ENCODE results near the gene TMEM134. TPM values are rescaled to one million over a fixed set of nuclear protein-coding genes. Genes with fewer than 3 reads are reported as not detected.

The TMEM134 gene
- total RNA-seq, 1 experiment from 2014 or later, result 61.1 TPM

DNA sequence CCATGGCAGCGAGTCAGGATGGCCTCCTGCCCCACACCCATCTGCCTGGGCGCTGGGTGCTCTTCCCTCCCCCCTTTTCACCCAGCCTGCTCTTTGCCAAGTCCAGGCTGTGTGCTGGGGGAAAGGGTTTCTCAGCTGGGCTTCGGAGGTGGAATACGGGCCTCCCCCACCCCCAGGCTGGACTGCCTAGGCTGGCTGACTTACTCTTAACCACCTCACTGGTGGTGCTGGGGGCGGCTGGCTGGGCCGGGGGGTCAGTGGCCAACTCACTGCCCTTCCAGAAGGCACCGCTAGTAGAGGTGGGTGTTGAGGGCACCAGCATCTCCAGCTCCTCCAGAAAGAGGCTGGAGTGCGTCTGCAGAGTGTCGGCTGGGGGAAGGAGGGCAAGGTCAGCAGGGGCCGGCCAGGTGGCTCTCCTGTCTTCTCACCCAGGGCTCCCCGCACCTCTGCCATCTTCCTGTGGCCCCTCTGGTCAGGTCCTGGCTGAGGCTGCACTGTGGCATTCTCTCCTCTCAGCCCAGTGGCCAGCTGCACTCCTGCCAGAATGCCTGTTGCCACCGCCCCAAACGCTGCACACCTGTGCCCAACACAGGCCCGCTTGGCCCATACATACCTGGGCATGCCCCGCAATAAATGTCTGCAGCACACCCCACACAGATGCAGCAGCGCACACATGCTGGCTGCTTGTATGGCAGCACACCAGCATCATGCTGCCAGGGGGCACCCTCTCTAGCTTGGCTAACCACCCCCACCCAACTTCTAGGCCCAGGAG is 26.4 kb upstream of the TMEM134 start:
- peak in 1 of 2 experiments; percentile 50 for DNase-seq (ENCODE audit: low read depth in 1 of 2, low spot score in 2 of 2)
- Histone ChIP-seq H3K27me3 (replicated peaks) (no peaks in the 10 kb centered on the region), H3K4me3 (no peak overlapping the region), H3K9me3 (replicated peaks) (no peaks in the 10 kb centered on the region), H3K4me1 (replicated peaks) (no peaks in the 10 kb centered on the region), H3K36me3 (peaks cover 29% of the 10 kb centered on the region), H3K27ac (no peak overlapping the region)

DNA sequence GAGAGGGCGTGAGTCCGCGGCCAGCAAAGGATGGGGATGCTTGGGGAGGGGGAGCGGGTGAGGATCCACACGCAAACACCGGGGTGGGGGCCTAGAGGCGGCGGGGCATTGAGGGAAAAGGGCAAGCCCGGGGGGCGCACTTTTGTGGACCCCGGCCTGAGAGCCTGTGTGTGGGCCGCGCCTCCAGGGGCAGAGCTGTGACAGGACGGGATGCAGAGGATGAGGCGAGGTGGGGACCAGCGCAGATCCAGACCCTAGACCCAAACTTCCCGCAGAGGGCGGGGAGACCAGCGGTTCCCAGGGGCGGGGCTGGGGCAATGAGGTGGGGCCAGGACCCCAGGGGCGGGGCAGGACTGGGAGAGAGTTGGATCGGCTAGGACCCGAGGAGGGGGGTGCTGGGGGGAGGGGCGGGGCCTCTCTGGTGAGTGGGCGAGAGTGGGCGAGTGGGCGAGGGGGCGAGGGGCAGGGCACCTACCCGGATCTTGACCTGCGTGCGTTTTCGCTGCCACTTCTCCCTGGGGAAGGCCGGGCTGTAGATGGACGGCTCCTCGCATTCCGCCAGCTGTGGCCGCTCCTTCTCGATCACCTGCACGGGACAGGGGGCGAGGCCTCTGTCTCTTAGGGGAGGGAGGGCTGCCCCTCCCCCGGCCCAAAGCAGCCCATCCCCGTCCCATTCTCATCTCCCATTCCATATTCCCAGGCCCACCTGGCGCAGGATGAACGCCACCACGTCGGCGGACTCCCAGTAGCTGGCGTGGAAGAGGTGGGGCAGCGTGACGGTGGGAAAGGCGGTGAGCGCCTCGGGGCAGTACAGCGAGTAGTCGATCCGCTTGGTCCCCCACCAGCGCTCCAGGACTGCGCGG is 25.6 kb upstream of the TMEM134 start:
- Histone ChIP-seq H3K9me3 (replicated peaks) (no peaks in the 10 kb centered on the region), H3K4me3 (no peak overlapping the region), H3K27me3 (replicated peaks) (no peaks in the 10 kb centered on the region), H3K4me1 (replicated peaks) (no peaks in the 10 kb centered on the region), H3K36me3 (peaks cover 37% of the 10 kb centered on the region), H3K27ac (no peak overlapping the region)
- peak in 1 of 2 experiments; percentile 59 for DNase-seq (ENCODE audit: low read depth in 1 of 2, low spot score in 2 of 2)

DNA sequence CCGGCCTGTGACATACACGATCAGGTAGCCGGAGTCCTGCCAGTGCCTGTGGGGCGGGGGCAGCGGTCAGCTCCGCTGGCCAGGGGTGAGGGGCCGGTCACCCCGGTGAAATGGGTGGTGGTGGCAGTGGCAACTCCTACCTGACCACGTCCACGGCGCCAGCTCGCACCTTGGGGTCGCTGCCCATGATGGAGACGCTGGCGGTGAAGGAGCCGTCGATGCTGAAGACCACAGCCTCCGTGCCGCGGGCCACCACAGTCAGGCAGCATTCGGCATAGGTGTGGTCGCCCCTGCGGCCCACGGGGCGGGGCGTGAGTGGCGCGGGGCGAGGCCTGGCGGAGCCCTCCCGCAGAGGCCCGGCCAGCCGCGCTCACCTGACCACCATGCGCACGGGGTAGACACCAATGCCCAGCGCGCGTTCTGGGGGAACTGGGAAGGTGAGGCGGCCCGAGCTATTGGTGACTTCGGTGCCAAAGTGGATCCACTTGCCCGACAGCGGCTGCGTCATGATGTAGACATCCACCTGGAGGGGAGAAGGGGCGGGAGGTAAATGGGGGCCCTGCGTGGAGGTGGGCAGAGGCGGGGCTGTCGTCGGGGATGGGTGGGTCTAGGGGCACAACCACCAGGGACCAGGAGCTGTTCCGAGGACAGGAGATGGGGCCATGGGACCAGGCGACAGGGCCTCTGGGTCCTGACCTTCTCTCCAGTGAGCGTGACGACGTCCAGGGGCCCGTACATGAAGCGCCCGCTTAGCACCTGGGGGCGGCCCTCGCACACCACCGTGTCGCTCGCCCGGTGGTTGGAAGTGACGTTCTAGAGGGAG is 24.7 kb upstream of the TMEM134 start:
- Histone ChIP-seq H3K36me3 (peaks cover 45% of the 10 kb centered on the region), H3K27me3 (replicated peaks) (no peaks in the 10 kb centered on the region), H3K27ac (no peak overlapping the region), H3K4me1 (replicated peaks) (no peaks in the 10 kb centered on the region), H3K4me3 (no peak overlapping the region), H3K9me3 (replicated peaks) (no peaks in the 10 kb centered on the region)
- DNase-seq (ENCODE audit: low read depth in 1 of 2, low spot score in 2 of 2), result no peak

DNA sequence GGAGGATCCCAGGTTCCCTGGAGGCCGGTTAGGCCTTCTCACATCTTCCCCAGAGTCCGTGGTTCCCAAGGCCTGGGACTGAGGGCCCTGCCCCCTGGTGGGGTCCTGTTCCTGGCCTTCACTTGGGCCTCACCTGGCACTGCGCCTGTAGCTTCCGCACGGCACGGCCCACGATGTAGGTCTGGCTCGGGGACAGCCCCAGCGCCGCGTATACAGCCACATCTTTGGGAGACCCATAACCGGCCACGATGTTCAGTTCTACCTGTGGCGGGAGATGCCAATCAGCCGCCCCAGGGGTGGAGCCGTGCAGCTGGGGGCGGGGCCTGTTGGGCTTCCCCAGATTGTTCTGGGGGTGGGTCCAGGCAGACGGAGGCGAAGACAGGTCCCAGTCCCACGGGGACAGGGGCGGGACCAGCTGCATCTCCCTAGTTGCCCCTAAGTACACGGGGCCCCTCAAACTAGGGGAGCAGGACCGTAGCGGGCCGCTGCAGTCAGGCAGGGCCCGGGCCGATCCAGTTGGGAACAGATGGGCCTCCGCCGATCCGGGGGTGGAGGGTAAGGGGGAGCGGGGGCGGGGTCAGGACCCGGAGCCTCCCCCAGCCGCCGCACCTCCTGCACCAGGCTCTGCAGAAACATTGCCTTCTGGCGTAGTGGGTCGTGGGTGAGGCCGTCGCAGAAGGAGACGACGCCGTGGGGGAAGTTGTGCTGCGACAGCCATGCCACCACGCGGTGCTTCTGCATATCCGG is 23.9 kb upstream of the TMEM134 start:
- no peaks in the 10 kb centered on the region for H3K4me1 ChIP-seq (replicated peaks)
- no peak overlapping the region for H3K4me3 ChIP-seq
- H3K9me3 ChIP-seq (replicated peaks), result no peaks in the 10 kb centered on the region
- H3K27me3 ChIP-seq (replicated peaks), result no peaks in the 10 kb centered on the region
- peak in 1 of 2 experiments; percentile 56 for DNase-seq (ENCODE audit: low read depth in 1 of 2, low spot score in 2 of 2)
- peaks cover 50% of the 10 kb centered on the region for H3K36me3 ChIP-seq
- H3K27ac ChIP-seq, result no peak overlapping the region

DNA sequence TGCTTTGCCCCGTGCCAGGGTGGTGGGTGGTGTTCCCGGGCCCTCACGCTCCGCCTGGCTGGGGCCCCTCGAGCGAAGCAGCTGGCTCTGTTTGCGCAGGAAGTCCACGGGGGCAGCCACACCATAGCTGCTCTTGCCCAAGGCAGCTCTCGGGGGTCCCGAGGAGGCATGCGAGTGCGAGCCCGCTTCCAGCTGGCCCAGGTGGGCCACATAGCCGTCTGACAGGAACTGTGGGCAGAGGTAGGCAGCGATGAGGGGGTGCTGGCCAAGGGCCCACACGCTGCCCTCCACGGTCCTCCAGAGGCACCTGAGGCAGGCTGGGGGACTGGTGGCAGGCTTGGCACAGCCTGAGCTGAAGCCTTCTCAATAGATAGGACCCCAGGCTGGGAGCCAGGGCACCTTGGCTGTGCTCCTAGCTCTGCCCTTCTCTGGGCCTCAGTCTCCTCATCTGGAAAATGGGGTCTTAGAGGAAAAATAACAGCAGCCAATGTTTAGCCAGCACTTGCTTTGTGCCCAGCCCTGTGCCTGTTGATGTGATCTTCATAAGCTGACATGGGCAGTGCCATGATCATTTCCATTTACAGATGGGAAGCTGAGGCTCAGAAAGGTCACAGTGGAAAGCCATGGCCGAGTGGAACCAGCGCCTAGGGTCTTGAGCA is 23.1 kb upstream of the TMEM134 start:
- no peaks in the 10 kb centered on the region for H3K9me3 ChIP-seq (replicated peaks)
- H3K4me1 ChIP-seq (replicated peaks), result no peaks in the 10 kb centered on the region
- peaks cover 57% of the 10 kb centered on the region for H3K36me3 ChIP-seq
- no peak overlapping the region for H3K27ac ChIP-seq
- no peak overlapping the region for H3K4me3 ChIP-seq
- DNase-seq (ENCODE audit: low read depth in 1 of 2, low spot score in 2 of 2), result peak in 1 of 2 experiments; percentile 52
- no peaks in the 10 kb centered on the region for H3K27me3 ChIP-seq (replicated peaks)

DNA sequence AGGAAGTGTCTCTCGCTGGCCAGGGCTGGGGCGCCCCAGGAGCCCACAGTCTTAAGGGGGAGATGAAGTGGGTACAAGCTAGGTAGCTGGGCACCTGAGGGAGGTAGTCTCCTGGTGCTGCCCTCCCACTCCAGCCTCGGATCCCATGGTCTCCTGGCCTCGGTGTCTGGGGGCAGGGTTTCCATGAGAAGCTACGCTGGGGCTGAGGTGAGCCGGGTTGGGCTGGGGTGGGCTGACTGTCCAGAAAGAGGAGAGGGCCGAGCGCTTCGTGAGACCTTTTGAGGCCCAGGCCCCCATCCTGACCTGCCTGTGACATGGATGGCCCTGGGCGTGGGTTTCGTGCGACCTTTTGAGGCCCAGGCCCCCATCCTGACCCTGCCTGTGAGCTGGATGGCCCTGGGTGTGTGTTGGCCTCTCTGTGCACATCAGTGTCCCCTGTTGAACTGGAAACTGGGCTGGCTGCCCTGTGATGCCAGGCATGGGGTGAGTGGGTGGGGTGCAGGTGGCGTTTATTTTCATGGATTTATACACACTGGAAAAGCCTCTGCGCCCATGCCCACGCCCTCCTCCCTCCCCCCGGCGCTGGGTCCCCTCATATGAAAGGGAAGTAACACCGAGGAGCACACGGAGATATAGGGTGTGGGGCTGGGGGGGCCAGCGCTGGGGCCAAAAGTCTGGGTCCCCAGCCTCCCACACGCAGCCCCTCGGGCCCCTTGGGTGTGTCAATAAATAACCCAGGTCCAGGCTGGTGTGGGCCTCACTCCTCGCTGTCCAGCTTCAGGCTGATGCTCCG is 22.4 kb upstream of the TMEM134 start:
- Histone ChIP-seq H3K36me3 (peaks cover 57% of the 10 kb centered on the region), H3K27ac (no peak overlapping the region), H3K4me1 (replicated peaks) (no peaks in the 10 kb centered on the region), H3K27me3 (replicated peaks) (no peaks in the 10 kb centered on the region), H3K9me3 (replicated peaks) (no peaks in the 10 kb centered on the region), H3K4me3 (no peak overlapping the region)
- peak in 1 of 2 experiments; percentile 52 for DNase-seq (ENCODE audit: low read depth in 1 of 2, low spot score in 2 of 2)

DNA sequence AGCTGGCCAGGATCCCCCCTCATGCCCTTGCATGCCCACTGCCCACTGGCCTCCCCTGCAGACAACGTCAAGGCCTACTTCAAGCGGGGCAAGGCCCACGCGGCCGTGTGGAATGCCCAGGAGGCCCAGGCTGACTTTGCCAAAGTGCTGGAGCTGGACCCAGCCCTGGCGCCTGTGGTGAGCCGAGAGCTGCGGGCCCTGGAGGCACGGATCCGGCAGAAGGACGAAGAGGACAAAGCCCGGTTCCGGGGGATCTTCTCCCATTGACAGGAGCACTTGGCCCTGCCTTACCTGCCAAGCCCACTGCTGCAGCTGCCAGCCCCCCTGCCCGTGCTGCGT is 21.6 kb upstream of the TMEM134 start:
- Histone ChIP-seq H3K9me3 (replicated peaks) (no peaks in the 10 kb centered on the region), H3K4me1 (replicated peaks) (no peaks in the 10 kb centered on the region), H3K36me3 (peaks cover 57% of the 10 kb centered on the region), H3K27ac (no peak overlapping the region), H3K27me3 (replicated peaks) (no peaks in the 10 kb centered on the region), H3K4me3 (no peak overlapping the region)
- DNase-seq (ENCODE audit: low read depth in 1 of 2, low spot score in 2 of 2), result no peak

DNA sequence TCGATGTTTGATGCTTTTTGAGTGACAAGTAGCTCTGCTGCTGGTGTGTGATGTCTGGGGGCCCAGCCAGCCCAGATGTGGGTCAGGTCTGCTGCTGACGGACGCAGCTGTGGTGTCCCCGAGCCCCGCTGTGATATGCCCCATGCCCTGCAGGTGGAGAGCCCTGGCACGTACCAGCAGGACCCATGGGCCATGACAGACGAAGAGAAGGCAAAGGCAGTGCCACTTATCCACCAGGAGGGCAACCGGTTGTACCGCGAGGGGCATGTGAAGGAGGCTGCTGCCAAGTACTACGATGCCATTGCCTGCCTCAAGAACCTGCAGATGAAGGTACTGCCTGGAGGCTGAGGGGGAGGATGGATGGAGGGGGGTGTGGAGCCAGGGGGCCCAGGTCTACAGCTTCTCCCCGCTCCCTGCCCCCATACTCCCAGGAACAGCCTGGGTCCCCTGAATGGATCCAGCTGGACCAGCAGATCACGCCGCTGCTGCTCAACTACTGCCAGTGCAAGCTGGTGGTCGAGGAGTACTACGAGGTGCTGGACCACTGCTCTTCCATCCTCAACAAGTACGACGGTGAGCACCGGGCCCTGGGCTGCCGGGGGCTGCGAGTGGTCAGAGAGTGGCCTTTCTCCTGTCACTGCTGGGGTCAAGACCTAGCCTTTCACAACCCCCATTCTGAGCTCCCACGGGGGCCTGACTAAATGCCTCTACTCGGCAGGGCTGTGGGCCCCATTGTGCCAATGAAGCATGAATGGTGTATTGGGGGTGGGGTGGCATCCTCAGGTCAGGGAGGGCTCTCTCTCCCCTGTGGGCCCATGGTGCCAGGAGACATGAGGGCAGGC is 21.1 kb upstream of the TMEM134 start:
- Histone ChIP-seq H3K27ac (no peak overlapping the region), H3K36me3 (peaks cover 57% of the 10 kb centered on the region), H3K9me3 (replicated peaks) (no peaks in the 10 kb centered on the region), H3K4me3 (no peak overlapping the region), H3K4me1 (replicated peaks) (no peaks in the 10 kb centered on the region), H3K27me3 (replicated peaks) (no peaks in the 10 kb centered on the region)
- no peak for DNase-seq (ENCODE audit: low read depth in 1 of 2, low spot score in 2 of 2)

DNA sequence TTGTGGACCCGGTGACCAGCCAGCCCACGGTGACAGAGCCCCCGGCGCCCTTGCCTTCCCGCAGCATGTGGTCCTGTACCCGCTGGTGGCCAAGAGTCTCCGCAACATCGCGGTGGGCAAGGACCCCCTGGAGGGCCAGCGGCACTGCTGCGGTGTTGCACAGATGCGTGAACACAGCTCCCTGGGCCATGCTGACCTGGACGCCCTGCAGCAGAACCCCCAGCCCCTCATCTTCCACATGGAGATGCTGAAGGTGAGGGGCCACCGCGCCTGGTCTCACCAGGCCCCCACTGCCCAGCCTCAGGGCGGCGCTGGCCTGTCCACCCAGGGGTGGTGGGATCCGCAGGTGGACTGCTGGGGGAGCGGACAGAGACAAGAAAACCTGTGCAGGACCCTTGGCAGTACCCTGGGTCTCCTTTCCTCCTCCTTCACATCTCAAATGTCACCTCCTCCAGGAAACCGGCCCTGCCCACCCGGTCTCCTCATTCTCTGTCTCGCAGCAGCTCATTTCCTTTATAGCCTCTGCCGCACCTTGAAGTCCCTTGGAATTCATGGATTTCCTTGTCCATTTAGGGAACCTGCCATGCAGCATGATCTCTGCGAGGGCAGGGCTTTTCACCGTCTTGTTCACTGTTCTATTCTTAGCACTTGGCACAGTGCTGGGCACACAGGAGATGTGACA is 20.3 kb upstream of the TMEM134 start:
- no peak for DNase-seq (ENCODE audit: low read depth in 1 of 2, low spot score in 2 of 2)
- Histone ChIP-seq H3K27ac (no peak overlapping the region), H3K27me3 (replicated peaks) (no peaks in the 10 kb centered on the region), H3K9me3 (replicated peaks) (no peaks in the 10 kb centered on the region), H3K4me3 (no peak overlapping the region), H3K36me3 (peaks cover 65% of the 10 kb centered on the region), H3K4me1 (replicated peaks) (no peaks in the 10 kb centered on the region)

DNA sequence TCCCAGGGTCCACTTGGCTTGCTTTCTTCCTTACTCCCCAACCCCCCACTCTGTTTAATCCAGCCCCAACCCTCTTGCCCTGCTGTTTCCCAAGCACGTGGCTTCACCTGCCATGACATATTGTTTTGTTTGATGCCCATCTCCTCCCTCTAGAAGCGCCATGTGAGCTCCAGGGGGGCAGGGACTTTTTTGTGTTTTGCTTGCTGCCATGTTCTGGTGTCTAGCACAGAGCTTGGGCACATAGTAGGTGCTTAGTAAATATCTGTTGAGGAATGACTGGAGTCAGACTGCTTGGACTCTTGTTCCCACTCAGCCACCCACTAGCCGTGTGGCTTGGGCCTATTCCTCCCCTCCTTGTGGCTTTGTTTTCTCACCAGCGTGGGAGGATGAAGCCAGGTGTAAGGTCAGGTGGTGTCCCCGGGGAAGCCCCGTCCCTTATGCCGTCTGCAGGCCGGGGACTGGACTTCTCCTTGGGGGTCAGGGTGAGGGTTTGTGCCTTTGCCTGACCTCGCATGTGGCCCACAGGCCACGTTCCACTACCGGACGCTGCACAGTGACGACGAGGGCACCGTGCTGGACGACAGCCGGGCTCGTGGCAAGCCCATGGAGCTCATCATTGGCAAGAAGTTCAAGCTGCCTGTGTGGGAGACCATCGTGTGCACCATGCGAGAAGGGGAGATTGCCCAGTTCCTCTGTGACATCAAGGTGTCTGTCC is 17.6 kb upstream of the TMEM134 start:
- peaks cover 11% of the 10 kb centered on the region for H3K4me1 ChIP-seq (replicated peaks)
- 0 out of 2 replicates have a peak, but pooled peaks cover 3% of the 10 kb centered on the region for H3K9me3 ChIP-seq (replicated peaks)
- no peaks in the 10 kb centered on the region for H3K27me3 ChIP-seq (replicated peaks)
- no peak for DNase-seq (ENCODE audit: low read depth in 1 of 2, low spot score in 2 of 2)
- peaks cover 50% of the 10 kb centered on the region for H3K36me3 ChIP-seq
- H3K27ac ChIP-seq, result no peak overlapping the region
- H3K4me3 ChIP-seq, result no peak overlapping the region
